GM12874 (cell line): ENCODE measurements around the gene NDUFA6.

ENCODE experiments used
- CTCF ChIP-seq: IDR thresholded peaks from 2 replicates; pipeline ENCODE4 v1.5.1; 2011; ENCODE audit warnings: low read depth, mild to moderate bottlenecking, control low read depth, low read length, moderate library complexity; ENCODE audit not compliant: insufficient read depth

Gene NDUFA6

GRCh38 chr22:42066126-42066761 is 24.3 kb downstream of the NDUFA6 start:
- TF ChIP-seq CTCF = no peak

DNA sequence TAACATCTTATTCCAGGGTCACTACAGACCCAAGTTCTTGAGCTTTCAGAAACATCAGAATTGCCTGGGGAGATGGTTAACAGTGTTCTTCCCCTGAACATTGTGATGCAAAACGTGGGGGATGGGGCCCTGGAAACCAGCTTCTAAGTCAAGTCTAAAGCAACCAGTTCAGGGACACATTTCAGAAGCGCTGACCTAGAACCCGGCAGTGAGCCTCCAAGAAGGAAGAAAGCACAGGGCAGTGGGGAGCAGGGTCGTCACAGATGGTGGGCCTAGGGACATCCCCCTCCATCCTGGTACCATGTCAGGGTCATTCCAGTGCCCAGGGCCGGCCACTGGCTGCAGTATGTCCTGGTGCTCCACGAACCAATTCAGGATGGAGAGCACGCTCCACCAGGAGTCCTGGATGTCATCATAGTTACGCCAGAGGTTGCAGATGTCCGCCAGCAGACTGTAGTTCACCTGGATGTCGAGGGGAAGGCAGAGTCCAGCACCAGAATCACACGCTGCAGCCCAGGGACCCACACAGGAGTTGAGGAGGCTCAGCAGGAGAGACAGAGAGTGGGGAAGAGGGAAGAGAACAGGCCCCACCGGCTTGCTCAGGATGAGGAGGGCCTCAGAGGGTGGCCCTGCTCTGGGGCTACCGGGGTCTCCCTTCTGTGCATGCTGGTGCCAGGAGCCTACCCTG is 25.0 kb downstream of the NDUFA6 start:
- TF ChIP-seq CTCF = no peak

- no peak for TF ChIP-seq CTCF
Measured at GRCh38 chr22:42064629-42065028, 25.9 kb downstream of the NDUFA6 start.

DNA sequence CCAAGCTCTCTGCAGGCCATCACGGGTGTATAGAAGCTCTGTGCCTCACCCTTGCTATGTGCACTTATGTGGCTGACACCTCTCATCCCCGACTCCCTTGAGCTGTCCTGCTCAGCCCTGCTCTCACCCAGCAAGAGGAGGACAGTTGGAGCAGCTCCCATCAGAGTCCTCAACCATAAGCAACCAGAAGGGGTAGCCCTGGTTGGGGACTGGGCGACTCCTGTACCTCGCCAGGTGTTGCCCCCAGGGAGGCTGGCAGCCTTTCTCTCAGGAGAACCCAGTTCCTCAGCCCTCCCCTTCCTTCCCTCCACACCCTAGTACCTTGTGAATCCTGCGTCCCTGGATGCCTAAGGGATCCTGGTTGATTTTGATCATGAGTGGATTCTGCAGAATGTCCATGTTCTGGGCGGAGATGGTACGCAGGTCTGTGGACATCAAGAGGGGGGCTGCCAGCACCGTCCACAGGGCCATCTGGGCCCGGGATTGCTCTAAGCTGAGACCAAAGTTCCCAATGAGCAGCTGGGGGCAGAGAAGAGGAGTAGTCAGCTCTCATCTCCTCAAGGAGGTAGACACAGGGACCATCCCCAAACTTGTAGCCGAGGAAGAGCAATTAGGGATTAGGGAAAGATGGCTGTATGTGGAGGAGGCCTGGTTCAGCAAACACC is 27.9 kb downstream of the NDUFA6 start:
- no peak for TF ChIP-seq CTCF

GRCh38 chr22:42061041-42061440 is 29.5 kb downstream of the NDUFA6 start:
- TF ChIP-seq CTCF = no peak

DNA sequence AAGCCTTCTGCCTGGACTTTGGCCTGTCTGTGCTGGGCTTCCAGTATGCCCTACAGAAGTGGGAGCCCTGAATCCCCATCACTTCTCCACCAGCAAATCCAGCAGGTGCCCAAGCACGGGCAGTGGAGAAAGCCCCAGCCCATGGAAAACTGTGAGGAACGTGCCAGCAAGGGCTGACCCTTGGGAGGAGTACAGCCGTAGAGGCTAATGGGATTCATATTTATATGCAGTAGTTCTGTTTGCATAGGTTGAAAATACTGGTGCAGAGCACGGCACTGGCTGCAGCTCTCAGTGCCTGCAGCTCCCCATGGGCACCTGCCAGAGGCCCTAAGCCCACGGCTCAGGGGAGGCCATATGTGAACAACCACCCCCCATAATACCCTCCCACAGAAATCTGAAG is 30.1 kb downstream of the NDUFA6 start:
- TF ChIP-seq CTCF = no peak

DNA sequence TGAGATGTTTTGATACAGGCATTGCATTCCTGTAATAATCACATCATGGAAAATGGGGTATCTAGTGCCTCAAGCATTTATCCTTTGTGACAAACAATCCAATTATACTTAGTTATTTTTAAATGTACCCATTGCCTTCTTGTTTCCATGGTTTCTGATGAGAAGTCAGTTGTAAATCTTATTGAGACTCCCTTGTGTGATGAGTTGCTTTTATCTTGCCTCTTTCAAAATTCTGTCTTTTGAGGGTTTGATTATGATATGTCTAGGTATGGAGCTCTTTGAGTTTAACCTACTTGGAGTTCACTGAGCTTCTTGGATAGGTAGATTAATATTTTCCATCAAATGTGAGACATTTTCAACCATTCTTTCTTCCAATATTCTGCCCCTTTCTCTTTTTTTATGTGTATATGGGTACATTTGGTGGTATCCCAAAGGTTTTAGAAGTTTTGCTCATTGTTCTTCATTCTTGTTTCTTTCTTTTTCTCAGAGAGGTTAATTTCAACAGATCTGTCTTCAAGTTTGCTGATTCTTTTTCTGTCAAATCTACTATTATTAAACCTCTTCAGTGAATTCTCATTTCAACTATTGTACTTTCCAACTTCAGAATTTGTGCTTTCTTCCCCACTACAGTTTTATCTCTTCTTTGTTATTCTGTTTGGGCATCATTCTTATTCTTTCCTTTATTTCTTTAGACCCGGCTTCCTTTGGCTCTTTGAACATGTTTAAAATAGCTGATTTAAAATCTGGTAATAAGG is 33.6 kb downstream of the NDUFA6 start:
- TF ChIP-seq CTCF = no peak
